ENCODE results near the gene UNKL. TPM values are rescaled to one million over a fixed set of nuclear protein-coding genes. Genes with fewer than 3 reads are reported as not detected.

Gene UNKL
- total and polyA plus RNA-seq, 2 experiments from 2014 or later: 16.5 to 35.7 TPM

- no peak for TF ChIP-seq CTCF (IDR thresholded peaks at IDR 0.05; ENCODE audit: low read depth, low read length)
- H3K9me3 ChIP-seq (ENCODE audit: low read depth): no peaks in the 10 kb centered on the region
- no peaks in the 10 kb centered on the region for H3K36me3 ChIP-seq
- H3K27ac ChIP-seq: no peak overlapping the region
- DNase-seq (ENCODE audit: low read depth in 1 of 2, low spot score in 1 of 2): no peak
- peaks cover 22% of the 10 kb centered on the region for H3K27me3 ChIP-seq
- no peaks in the 10 kb centered on the region for H3K4me1 ChIP-seq (ENCODE audit: low read depth)
- no peak overlapping the region for H3K4me3 ChIP-seq
These were observed 72.7 kb downstream of the UNKL start for GRCh38 chr16:1341495-1342420.

- no peak for DNase-seq (ENCODE audit: low read depth in 1 of 2, low spot score in 1 of 2)
These were observed 73.6 kb downstream of the UNKL start for GRCh38 chr16:1340730-1341494.

GRCh38 chr16:1338855-1339675, 75.4 kb downstream of the UNKL start:
- no peak overlapping the region for H3K27ac ChIP-seq
- TF ChIP-seq CTCF (IDR thresholded peaks at IDR 0.05; ENCODE audit: low read depth, low read length): no peak
- peaks cover 49% of the 10 kb centered on the region for H3K27me3 ChIP-seq
- H3K4me3 ChIP-seq: no peak overlapping the region
- H3K4me1 ChIP-seq (ENCODE audit: low read depth): no peaks in the 10 kb centered on the region
- no peaks in the 10 kb centered on the region for H3K9me3 ChIP-seq (ENCODE audit: low read depth)
- DNase-seq (ENCODE audit: low read depth in 1 of 2, low spot score in 1 of 2): no peak
- H3K36me3 ChIP-seq: no peaks in the 10 kb centered on the region

More at GRCh38 chr16:1340730-1341494, 73.6 kb downstream of the UNKL start:
- no peaks in the 10 kb centered on the region for H3K36me3 ChIP-seq
- H3K4me3 ChIP-seq: no peak overlapping the region
- no peaks in the 10 kb centered on the region for H3K9me3 ChIP-seq (ENCODE audit: low read depth)
- H3K27ac ChIP-seq: no peak overlapping the region
- H3K27me3 ChIP-seq: peaks cover 30% of the 10 kb centered on the region
- H3K4me1 ChIP-seq (ENCODE audit: low read depth): no peaks in the 10 kb centered on the region
- TF ChIP-seq CTCF (IDR thresholded peaks at IDR 0.05; ENCODE audit: low read depth, low read length): no peak

GRCh38 chr16:1338119-1338730, 76.3 kb downstream of the UNKL start:
- Histone ChIP-seq H3K4me3 (no peak overlapping the region), H3K27me3 (peaks cover 57% of the 10 kb centered on the region), H3K4me1 (ENCODE audit: low read depth) (no peaks in the 10 kb centered on the region), H3K36me3 (no peaks in the 10 kb centered on the region), H3K9me3 (ENCODE audit: low read depth) (no peaks in the 10 kb centered on the region), H3K27ac (no peak overlapping the region)
- TF ChIP-seq CTCF (IDR thresholded peaks at IDR 0.05; ENCODE audit: low read depth, low read length): peak; percentile 36
- DNase-seq (ENCODE audit: low read depth in 1 of 2, low spot score in 1 of 2): peak in 1 of 2 donors; percentile 59

GRCh38 chr16:1337486-1337885, 77.0 kb downstream of the UNKL start:
- peaks cover 64% of the 10 kb centered on the region for H3K27me3 ChIP-seq
- no peak for DNase-seq (ENCODE audit: low read depth in 1 of 2, low spot score in 1 of 2)
- no peaks in the 10 kb centered on the region for H3K4me1 ChIP-seq (ENCODE audit: low read depth)
- no peak overlapping the region for H3K27ac ChIP-seq
- H3K9me3 ChIP-seq (ENCODE audit: low read depth): no peaks in the 10 kb centered on the region
- TF ChIP-seq CTCF (IDR thresholded peaks at IDR 0.05; ENCODE audit: low read depth, low read length): no peak
- H3K36me3 ChIP-seq: no peaks in the 10 kb centered on the region
- H3K4me3 ChIP-seq: no peak overlapping the region

All from cardiac muscle cell (in vitro differentiated cells and primary cell).